K562 (cell line): Measurements from ENCODE around the gene ZFP62. TPM values are rescaled to one million over a fixed set of nuclear protein-coding genes. Genes with fewer than 3 reads are reported as not detected.

Experiments used
- ATAC-seq: fragments of 200-7000 bp; cut with Tn5 transposase; 3 replicates; pipeline ENCODE4 v1.9.1; 2020; ENCODE audit warnings: moderate library complexity
- BruUV-seq: library from RNA; stranded (reverse); fragments of 400-500 nt; replicated peaks from 2 replicates; lab custom pipeline; 2021; lab: Mats Ljungman, UMichigan
- CTCF ChIA-PET: fragments of 300-600 bp; formaldehyde crosslinking; extraction: SDS; loops from one replicate; lab custom pipeline; 2021; ENCODE audit warnings: low intra/inter-chr PET ratio; lab: Yijun Ruan, JAX
- POLR2A ChIA-PET: fragments of 300-600, 350-650 bp; sonication (Branson Sonifier 250); formaldehyde crosslinking; extraction: SDS; loops from one replicate; lab custom pipeline; 2021; ENCODE audit warnings: antibody characterized with exemption, inconsistent platforms; lab: Yijun Ruan, JAX
- DNase-seq, 4 experiments: peaks; one replicate each; pipeline versions ENCODE4 v3.0.0 to v3.0.0-alpha.2; 2011 to 2018; ENCODE audit warnings: low spot score in 3 of 4, mixed read lengths in 3 of 4; ENCODE audit errors: extremely low read depth in 1 of 4
- FAIRE-seq: peaks from 2 replicates; lab custom pipeline; 2011; peaks lifted over from hg19 to GRCh38; lab: Jason Lieb, UNC
- H2AFZ ChIP-seq: 2 replicates; pipeline ENCODE4 v1.6.0; 2011; ENCODE audit warnings: low read depth, low read length, control low read depth, inconsistent platforms
- H3K27ac ChIP-seq: fragments of 200-600 bp; 3 replicates; pipeline ENCODE4 v1.8.0; 2011; ENCODE audit warnings: low read depth, mild to moderate bottlenecking, control low read depth, inconsistent platforms, low read length, moderate library complexity, mixed read lengths; ENCODE audit errors: extremely low read depth
- H3K27me3 ChIP-seq, 2 experiments: fragments of 300-600 bp in 1 of 2; 2 replicates in 1 of 2; 3 replicates in 1 of 2; pipeline versions ENCODE4 v1.6.0 to v1.8.0; 2011; ENCODE audit warnings: inconsistent platforms in 2 of 2, low read length in 2 of 2, mild to moderate bottlenecking in 1 of 2, mixed read lengths in 1 of 2, moderate library complexity in 1 of 2; ENCODE audit not compliant: control insufficient read depth in 2 of 2, insufficient read depth in 2 of 2
- H3K36me3 ChIP-seq: fragments of 300-600 bp; 3 replicates; pipeline ENCODE4 v1.8.0; 2011; ENCODE audit warnings: mild to moderate bottlenecking, low read length, inconsistent platforms; ENCODE audit not compliant: control insufficient read depth, insufficient read depth
- H3K4me1 ChIP-seq, 2 experiments: fragments of 200-600 bp in 1 of 2; replicated peaks in 1 of 2; 2 replicates in 1 of 2; 3 replicates in 1 of 2; pipeline versions ENCODE4 v1.5.1 to v1.8.0; 2011; ENCODE audit warnings: inconsistent platforms in 2 of 2, low read length in 2 of 2, mild to moderate bottlenecking in 1 of 2, mixed read lengths in 1 of 2, moderate library complexity in 1 of 2; ENCODE audit not compliant: control insufficient read depth in 2 of 2, insufficient read depth in 2 of 2
- H3K4me2 ChIP-seq: 2 replicates; pipeline ENCODE4 v1.6.1; 2011; ENCODE audit warnings: low read length, control low read depth, inconsistent platforms, mixed read lengths; ENCODE audit not compliant: insufficient read depth
- H3K4me3 ChIP-seq: fragments of 200-600 bp; sonication (generic), shearing (Covaris generic); 2 replicates; pipeline ENCODE4 v1.5.1; 2016; ENCODE audit warnings: control low read depth, inconsistent platforms
- H3K79me2 ChIP-seq: fragments of 200-600 bp; 3 replicates; pipeline ENCODE4 v1.8.0; 2011; ENCODE audit warnings: low read length, inconsistent platforms; ENCODE audit not compliant: control insufficient read depth, insufficient read depth
- H3K9ac ChIP-seq, 2 experiments: 2 replicates each; pipeline versions ENCODE4 v1.6.0 to v1.6.1; 2011; ENCODE audit warnings: low read depth in 2 of 2, low read length in 2 of 2, control low read depth in 1 of 2, inconsistent platforms in 1 of 2, mild to moderate bottlenecking in 1 of 2, mixed read lengths in 1 of 2; ENCODE audit not compliant: insufficient read depth in 1 of 2
- H3K9me1 ChIP-seq: one replicate; pipeline ENCODE4 v1.6.0; 2011; ENCODE audit warnings: inconsistent platforms, mild to moderate bottlenecking, low read length, moderate library complexity; ENCODE audit not compliant: control insufficient read depth, insufficient read depth
- H3K9me3 ChIP-seq: replicated peaks from 2 replicates; pipeline ENCODE4 v1.5.1; 2011; ENCODE audit warnings: low read depth, low read length, inconsistent platforms; ENCODE audit not compliant: control insufficient read depth, insufficient read depth
- H4K20me1 ChIP-seq: replicated peaks from 2 replicates; pipeline ENCODE4 v1.6.1; 2011; ENCODE audit warnings: low read length, inconsistent platforms, mixed read lengths; ENCODE audit not compliant: control insufficient read depth, insufficient read depth
- ARID1B ChIP-seq: fragments of 450-650 bp; IDR thresholded peaks from 2 replicates; pipeline ENCODE4 v1.6.1; 2016; ENCODE audit warnings: antibody characterized with exemption, mild to moderate bottlenecking, inconsistent platforms
- BCLAF1 ChIP-seq, 2 experiments: fragments of 450-650 bp in 1 of 2; IDR thresholded peaks; 2 replicates each; pipeline ENCODE4 v1.6.1; 2011 to 2017; ENCODE audit warnings: low read depth in 2 of 2, antibody characterized with exemption in 1 of 2, borderline replicate concordance in 1 of 2, low read length in 1 of 2, mild to moderate bottlenecking in 1 of 2, mixed read lengths in 1 of 2; ENCODE audit not compliant: control insufficient read depth in 1 of 2
- CBFA2T3 ChIP-seq: fragments of 450-650 bp; IDR thresholded peaks from 2 replicates; pipeline ENCODE4 v1.6.1; 2017
- CBX3 ChIP-seq, 2 experiments: IDR thresholded peaks; 1 replicate in 1 of 2; 2 replicates in 1 of 2; pipeline ENCODE4 v1.6.1; 2012; ENCODE audit warnings: inconsistent platforms in 2 of 2, low read length in 2 of 2, borderline replicate concordance in 1 of 2, control low read depth in 1 of 2
- ETV1 ChIP-seq: fragments of 450-650 bp; conservative IDR thresholded peaks from 2 replicates; pipeline ENCODE4 v1.6.1; 2016; ENCODE audit warnings: missing genetic modification characterization, control low read depth, low read depth, missing compliant biosample characterization
- MEIS2 ChIP-seq: fragments of 450-650 bp; IDR thresholded peaks from 2 replicates; pipeline ENCODE4 v1.6.1; 2014; ENCODE audit warnings: mild to moderate bottlenecking; ENCODE audit not compliant: partially characterized antibody
- NCOA2 ChIP-seq, 2 experiments: fragments of 450-650 bp; IDR thresholded peaks; 2 replicates each; pipeline ENCODE4 v1.6.1; 2018; ENCODE audit warnings: mild to moderate bottlenecking in 2 of 2, moderate library complexity in 1 of 2; ENCODE audit not compliant: partially characterized antibody in 2 of 2
- PRMT5 ChIP-seq: sonication (generic); formaldehyde crosslinking; IDR thresholded peaks from 2 replicates; pipeline ENCODE4 v1.5.0; 2020; ENCODE audit warnings: missing genetic modification reagents
- SMARCB1 ChIP-seq: IDR thresholded peaks from 2 replicates; pipeline ENCODE4 v1.6.1; 2011; ENCODE audit warnings: improper control_type of control experiment, low read depth; ENCODE audit not compliant: insufficient read length
- USF1 ChIP-seq: sonication (generic); formaldehyde crosslinking; IDR thresholded peaks from 2 replicates; pipeline ENCODE4 v1.9.0; 2022; ENCODE audit warnings: mild to moderate bottlenecking, missing genetic modification reagents
- WGBS: fragments of 100-300 bp; shearing (Covaris generic); methylation state at CpG from one replicate; pipeline ENCODE4 v1.1.6; 2016; ENCODE audit warnings: low coverage, mixed read lengths; ENCODE audit not compliant: insufficient coverage; ENCODE audit errors: missing lambda C conversion rate; 5-methylcytosine and 5-hydroxymethylcytosine counted together
- in situ Hi-C: fragments of 300-500 bp; cut with MboI; formaldehyde crosslinking; loops from 4 replicates; pipeline ENCODE4 v1.15.0; 2018; ENCODE audit warnings: inconsistent platforms, mixed read lengths
- intact Hi-C: fragments of 100-400 bp; cut with micrococcal nuclease; formaldehyde crosslinking; loops from 2 replicates; pipeline ENCODE4 v1.14.2; 2022
- polyA plus RNA-seq, 8 experiments: library from polyadenylated mRNA; depleted of rRNA in 4 of 8; stranded (reverse) in 5 of 8; unstranded in 3 of 8; fragments of >200 nt; fragmentation: Nextera tagmentation in 2 of 8; fragmentation: Illumina TruSeq in 1 of 8; extraction: Ambion mirVana in 2 of 8; extraction: Trizol in 1 of 8; gene quantifications; 2 replicates each; pipeline versions ENCODE4 v1.2.1 to v1.2.3, GENCODE V29; 2011 to 2014; ENCODE audit warnings: inconsistent platforms in 1 of 8, missing spikeins in 1 of 8
- total RNA-seq, 7 experiments: library from RNA; depleted of rRNA in 6 of 7; stranded (reverse); fragments of >200 nt in 6 of 7; fragmentation: Illumina TruSeq in 2 of 7; extraction: Trizol in 2 of 7; gene quantifications; 2 replicates each; pipeline versions ENCODE4 v1.2.1 to v1.2.3, GENCODE V29; 2011 to 2021; ENCODE audit warnings: low replicate concordance in 1 of 7

Gene ZFP62
- total and polyA plus RNA-seq, 9 of the 15 experiments (the other 6 are each of a cell fraction or from before 2014, with no cell fraction given) = 12.2 to 37.5 (median 25.0) TPM

DNA sequence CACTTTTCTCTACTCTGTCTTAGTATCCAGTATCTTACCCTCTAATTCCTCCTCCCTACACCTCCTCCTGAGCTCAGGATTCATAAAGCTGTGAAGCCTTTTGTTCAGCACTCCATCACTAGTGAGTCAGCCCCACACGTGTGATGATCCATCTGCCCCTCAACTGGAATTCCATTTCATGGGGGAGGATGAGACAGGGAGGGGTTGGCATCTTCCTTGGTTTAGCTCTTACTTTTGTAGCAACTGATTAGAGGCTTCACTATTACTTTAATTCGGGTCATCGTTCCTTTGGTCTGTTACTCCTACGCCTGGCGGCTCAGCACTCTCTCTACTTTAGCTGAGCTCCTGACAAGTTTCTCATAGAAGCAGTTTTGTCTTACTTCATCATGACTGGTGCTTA, 49.7 kb upstream of the ZFP62 start:
- H2AFZ ChIP-seq = no peak overlapping the region
- peaks cover 3 to 9% of the 10 kb centered on the region in 2 experiments; a peak in 4 of 5 replicates for H3K4me1 ChIP-seq
- BruUV-seq = no TSS peak
- DNase-seq = peak in 1 of 4 experiments; percentile 4
- no peaks in the 10 kb centered on the region for H4K20me1 ChIP-seq
- POLR2A ChIA-PET = interaction anchor here (0.6 to 1.1 kb wide), 3 partner anchors 34 to 148 kb away, joined by 3 read pairs; no protein-coding TSS in a partner anchor
- intact Hi-C loops = no loop called here
- H3K27me3 ChIP-seq = no peaks in the 10 kb centered on the region
- no peaks in the 10 kb centered on the region for H3K79me2 ChIP-seq
- H3K4me2 ChIP-seq = no peak overlapping the region
- TF ChIP-seq PRMT5 (CRISPR knock-in tag) (no peak), CBX3 (IDR thresholded peaks at IDR 0.05; ENCODE audit: borderline replicate concordance in 1 of 2, low read length in 2 of 2) (0 out of 3 replicates have a peak, but pooled peaks of 1 of the 2 experiments have one; percentile 14)
- no peak for ATAC-seq
- no peak overlapping the region for H3K4me3 ChIP-seq
- CTCF ChIA-PET = no interaction called here
- H3K27ac ChIP-seq = no peak overlapping the region
- FAIRE-seq = no peak
- H3K9ac ChIP-seq = no peak overlapping the region
- peaks cover 3% of the 10 kb centered on the region for H3K9me3 ChIP-seq
- 50% methylated on average over 5 of the region's 5 CpGs for WGBS
- no peaks in the 10 kb centered on the region for H3K9me1 ChIP-seq
- in situ Hi-C loops = no loop called here
- no peaks in the 10 kb centered on the region for H3K36me3 ChIP-seq

GRCh38 chr5:180910182-180910581, 49.1 kb upstream of the ZFP62 start:
- BruUV-seq = no TSS peak
- Histone ChIP-seq H3K9me1 (no peaks in the 10 kb centered on the region), H3K27me3 (no peaks in the 10 kb centered on the region), H3K4me3 (no peak overlapping the region), H3K27ac (peak overlapping the region; percentile 23; the same call in 1 of the 3 replicates), H4K20me1 (no peaks in the 10 kb centered on the region), H3K4me1 (peaks cover 3 to 9% of the 10 kb centered on the region in 2 experiments; a peak in 4 of 5 replicates), H3K9me3 (peaks cover 3% of the 10 kb centered on the region), H3K36me3 (no peaks in the 10 kb centered on the region), H3K79me2 (no peaks in the 10 kb centered on the region), H3K9ac (no peak overlapping the region), H2AFZ (no peak overlapping the region), H3K4me2 (no peak overlapping the region)
- 3% methylated on average over 2 of the region's 2 CpGs for WGBS
- peak in 2 of 4 experiments; percentile 1 to 36 for DNase-seq
- intact Hi-C loops (no loop called here), in situ Hi-C loops (no loop called here)
- POLR2A ChIA-PET = interaction anchor here (0.7 to 1.1 kb wide), 2 partner anchors 34 to 110 kb away, joined by 3 read pairs; no protein-coding TSS in a partner anchor
- CTCF ChIA-PET = no interaction called here
- no peak for FAIRE-seq
- ATAC-seq = peak; percentile 52; the same call in 1 of the 3 replicates
- TF ChIP-seq BCLAF1 (IDR thresholded peaks at IDR 0.05; ENCODE audit: borderline replicate concordance in 1 of 2, control insufficient read depth in 1 of 2, low read depth in 2 of 2, low read length in 1 of 2) (no peak), ARID1B (peak; percentile 36), USF1 (CRISPR knock-in tag) (no peak), SMARCB1 (no peak), MEIS2 (peak; percentile 66), ETV1 (0 out of 2 replicates have a peak, but pooled peaks have one; percentile 39), CBFA2T3 (peak; percentile 68), NCOA2 (IDR thresholded peaks at IDR 0.05; ENCODE audit: partially characterized antibody in 2 of 2) (no peak)
